ENCODE data around the gene WHRN. TPM values are rescaled to one million over a fixed set of nuclear protein-coding genes. Genes with fewer than 3 reads are reported as not detected.

Gene WHRN
- total and polyA plus RNA-seq, 2 donors (not counting 1 experiment from before 2014, with no cell fraction given) = 19.4 to 95.7 TPM

GRCh38 chr9:114378883-114379282 lies 126.4 kb downstream of the WHRN start:
- 100% methylated on average over 3 of the region's 5 CpGs for WGBS (ENCODE audit: insufficient coverage)
- Histone ChIP-seq H3K9me3 (ENCODE audit: control extremely low read depth in 1 of 3, control insufficient read depth in 2 of 3, insufficient read depth in 1 of 3, low read length in 2 of 3) (no peaks in the 10 kb centered on the region), H3K27ac (ENCODE audit: low read length in 2 of 2) (peak overlapping the region; percentile 25 to 52), H3K27me3 (replicated peaks in 1 of 4; ENCODE audit: control extremely low read depth in 1 of 4, control insufficient read depth in 3 of 4, insufficient read depth in 4 of 4, low read length in 3 of 4) (no peaks in the 10 kb centered on the region), H3K79me2 (ENCODE audit: control insufficient read depth, insufficient read depth, low read length) (peaks cover 84% of the 10 kb centered on the region), H3K36me3 (replicated peaks in 1 of 2; ENCODE audit: control extremely low read depth in 1 of 2, control insufficient read depth in 1 of 2, extremely low read depth in 1 of 2, insufficient read depth in 2 of 2, low read length in 1 of 2) (peaks cover 10 to 89% of the 10 kb centered on the region in 2 experiments), H2AFZ (ENCODE audit: insufficient read depth, low read depth, low read length, poor library complexity, severe bottlenecking) (no peak overlapping the region), H4K20me1 (ENCODE audit: control insufficient read depth, insufficient read depth, low read length, poor library complexity, severe bottlenecking) (peaks cover 70% of the 10 kb centered on the region), H3K4me1 (ENCODE audit: control insufficient read depth in 2 of 2, insufficient read depth in 2 of 2, low read length in 2 of 2) (peaks cover 75 to 87% of the 10 kb centered on the region in 2 donors), H3K4me3 (ENCODE audit: control extremely low read depth in 1 of 5, extremely low read depth in 1 of 5, insufficient read depth in 1 of 5, low read depth in 2 of 5, low read length in 4 of 5) (no peak overlapping the region), H3K9ac (ENCODE audit: low read length) (no peak overlapping the region), H3K4me2 (replicated peaks; ENCODE audit: low read depth, low read length, poor library complexity, severe bottlenecking) (peak overlapping the region; percentile 34)
- TF ChIP-seq EZH2 (IDR thresholded peaks at IDR 0.05; ENCODE audit: borderline replicate concordance, insufficient read depth, low read depth, low read length, poor library complexity, severe bottlenecking) = no peak
- no peak for TF ChIP-seq CTCF (IDR thresholded peaks at IDR 0.05)
- CTCF ChIA-PET = interaction anchor here (0.6 to 1.7 kb wide), 5 partner anchors 9 to 27 kb away, joined by 3 to 4 read pairs (median 3); partner anchors contain the start of gene AKNA
- intact Hi-C loops (cut with micrococcal nuclease) = no loop called here
- no peak for ATAC-seq (ENCODE audit: low read depth)
- Mint-ChIP-seq H3K27me3 (no peaks in the 10 kb centered on the region), H3K4me1 (peaks cover 81% of the 10 kb centered on the region), H3K9me3 (ENCODE audit: insufficient read depth) (no peaks in the 10 kb centered on the region), H3K4me3 (peak overlapping the region; percentile 26), H3K27ac (peak overlapping the region; percentile 80)
- POLR2A ChIA-PET = interaction anchor here (1.0 to 1.3 kb wide), 2 partner anchors 10 to 12 kb away, joined by 3 to 4 read pairs; no protein-coding TSS in a partner anchor
- no peak for DNase-seq

- Histone ChIP-seq H3K9ac (ENCODE audit: low read length) (no peak overlapping the region), H3K79me2 (ENCODE audit: control insufficient read depth, insufficient read depth, low read length) (peaks cover 78% of the 10 kb centered on the region), H3K4me2 (replicated peaks; ENCODE audit: low read depth, low read length, poor library complexity, severe bottlenecking) (no peak overlapping the region), H3K4me1 (ENCODE audit: control insufficient read depth in 2 of 2, insufficient read depth in 2 of 2, low read length in 2 of 2) (peaks cover 75 to 87% of the 10 kb centered on the region in 2 donors), H4K20me1 (ENCODE audit: control insufficient read depth, insufficient read depth, low read length, poor library complexity, severe bottlenecking) (peaks cover 62% of the 10 kb centered on the region), H3K36me3 (replicated peaks in 1 of 2; ENCODE audit: control extremely low read depth in 1 of 2, control insufficient read depth in 1 of 2, extremely low read depth in 1 of 2, insufficient read depth in 2 of 2, low read length in 1 of 2) (peaks cover 10 to 94% of the 10 kb centered on the region in 2 experiments), H2AFZ (ENCODE audit: insufficient read depth, low read depth, low read length, poor library complexity, severe bottlenecking) (no peak overlapping the region), H3K27ac (ENCODE audit: low read length in 2 of 2) (peak overlapping the region; percentile 25 to 52), H3K9me3 (ENCODE audit: control extremely low read depth in 1 of 3, control insufficient read depth in 2 of 3, insufficient read depth in 1 of 3, low read length in 2 of 3) (no peaks in the 10 kb centered on the region), H3K4me3 (ENCODE audit: control extremely low read depth in 1 of 5, extremely low read depth in 1 of 5, insufficient read depth in 1 of 5, low read depth in 2 of 5, low read length in 4 of 5) (no peak overlapping the region), H3K27me3 (replicated peaks in 1 of 4; ENCODE audit: control extremely low read depth in 1 of 4, control insufficient read depth in 3 of 4, insufficient read depth in 4 of 4, low read length in 3 of 4) (no peaks in the 10 kb centered on the region)
- ChIA-PET POLR2A (interaction anchor here (1.1 kb wide), 1 partner anchor 10 kb away, joined by 3 read pairs; no protein-coding TSS in a partner anchor), CTCF (interaction anchor here (1.1 to 1.7 kb wide), 3 partner anchors 9 to 38 kb away, joined by 3 to 4 read pairs (median 4); no protein-coding TSS in a partner anchor)
- TF ChIP-seq CTCF (IDR thresholded peaks at IDR 0.05) (no peak), EZH2 (IDR thresholded peaks at IDR 0.05; ENCODE audit: borderline replicate concordance, insufficient read depth, low read depth, low read length, poor library complexity, severe bottlenecking) (no peak)
- Mint-ChIP-seq H3K27ac (peak overlapping the region; percentile 80), H3K27me3 (no peaks in the 10 kb centered on the region), H3K9me3 (ENCODE audit: insufficient read depth) (no peaks in the 10 kb centered on the region), H3K4me3 (no peak overlapping the region), H3K4me1 (peaks cover 81% of the 10 kb centered on the region)
- intact Hi-C loops (cut with micrococcal nuclease) = no loop called here
- 96% methylated on average over 8 of the region's 8 CpGs for WGBS (ENCODE audit: insufficient coverage)
- no peak for ATAC-seq (ENCODE audit: low read depth)
- no peak for DNase-seq
Measured at GRCh38 chr9:114378016-114378415, 127.3 kb downstream of the WHRN start.
